Measurements from ENCODE around the gene AFF3. TPM values are rescaled to one million over a fixed set of nuclear protein-coding genes. Genes with fewer than 3 reads are reported as not detected.

AFF3 gene
- total RNA-seq, 4 donors from 2014 or later, result 9.0 to 20.2 (median 14.5) TPM

DNA sequence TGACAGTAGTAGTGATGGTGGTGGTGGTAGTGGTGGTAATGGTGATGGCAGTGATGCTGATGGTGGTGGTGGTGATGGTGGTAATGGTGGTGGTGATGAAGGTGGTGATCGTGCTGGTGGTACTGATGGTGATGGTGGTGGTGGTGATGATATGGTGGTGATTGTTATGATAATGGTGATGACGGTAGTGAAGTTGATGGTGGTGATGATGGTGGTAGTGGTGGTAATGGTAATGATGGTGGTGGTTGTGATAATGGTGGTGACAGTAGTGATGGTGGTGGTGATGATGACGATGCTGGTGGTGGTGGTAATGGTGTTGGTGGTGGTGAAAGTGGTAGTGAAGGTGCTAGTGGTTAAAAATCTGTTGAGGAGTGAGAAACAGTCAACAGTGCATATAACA lies 125.6 kb downstream of the AFF3 start:
- in situ Hi-C loops (cut with MboI; ENCODE audit: low pct_ligation_motif_present in 1 of 4, low pct_unique_long_range_greater_than_20kb in 1 of 4, low sequenced_read_pairs in 3 of 4), result no loop called here
- WGBS, 2 donors (ENCODE audit: low coverage in 1 of 2), result 95 to 100% methylated on average over 3 of the region's 3 CpGs
- Histone ChIP-seq H3K4me3 (no peak overlapping the region), H3K36me3 (no peaks in the 10 kb centered on the region), H3K9me3 (no peaks in the 10 kb centered on the region), H3K27ac (no peak overlapping the region), H3K27me3 (no peaks in the 10 kb centered on the region), H3K4me1 (peaks cover 0 to 6% (median under 1%) of the 10 kb centered on the region in 4 donors)
- intact Hi-C loops (cut with DNase I; ENCODE audit: low total_unique reads), result no loop called here
- TF ChIP-seq, protein P1, sequence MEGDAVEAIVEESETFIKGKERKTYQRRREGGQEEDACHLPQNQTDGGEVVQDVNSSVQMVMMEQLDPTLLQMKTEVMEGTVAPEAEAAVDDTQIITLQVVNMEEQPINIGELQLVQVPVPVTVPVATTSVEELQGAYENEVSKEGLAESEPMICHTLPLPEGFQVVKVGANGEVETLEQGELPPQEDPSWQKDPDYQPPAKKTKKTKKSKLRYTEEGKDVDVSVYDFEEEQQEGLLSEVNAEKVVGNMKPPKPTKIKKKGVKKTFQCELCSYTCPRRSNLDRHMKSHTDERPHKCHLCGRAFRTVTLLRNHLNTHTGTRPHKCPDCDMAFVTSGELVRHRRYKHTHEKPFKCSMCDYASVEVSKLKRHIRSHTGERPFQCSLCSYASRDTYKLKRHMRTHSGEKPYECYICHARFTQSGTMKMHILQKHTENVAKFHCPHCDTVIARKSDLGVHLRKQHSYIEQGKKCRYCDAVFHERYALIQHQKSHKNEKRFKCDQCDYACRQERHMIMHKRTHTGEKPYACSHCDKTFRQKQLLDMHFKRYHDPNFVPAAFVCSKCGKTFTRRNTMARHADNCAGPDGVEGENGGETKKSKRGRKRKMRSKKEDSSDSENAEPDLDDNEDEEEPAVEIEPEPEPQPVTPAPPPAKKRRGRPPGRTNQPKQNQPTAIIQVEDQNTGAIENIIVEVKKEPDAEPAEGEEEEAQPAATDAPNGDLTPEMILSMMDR (IDR thresholded peaks at IDR 0.05), result no peak
- TF ChIP-seq POLR2A (IDR thresholded peaks at IDR 0.05), result no peak
- no peak for TF ChIP-seq EP300 (IDR thresholded peaks at IDR 0.05; ENCODE audit: low read depth)
- TF ChIP-seq POLR2AphosphoS5 (IDR thresholded peaks at IDR 0.05), result no peak
- no peak for DNase-seq

- WGBS, 2 donors (ENCODE audit: low coverage in 1 of 2), result 96 to 98% methylated on average over 3 of the region's 3 CpGs
- in situ Hi-C loops (cut with MboI; ENCODE audit: low pct_ligation_motif_present in 1 of 4, low pct_unique_long_range_greater_than_20kb in 1 of 4, low sequenced_read_pairs in 3 of 4), result no loop called here
- TF ChIP-seq, protein P1 (IDR thresholded peaks at IDR 0.05), result no peak
- TF ChIP-seq EP300 (IDR thresholded peaks at IDR 0.05; ENCODE audit: low read depth) (no peak), POLR2AphosphoS5 (IDR thresholded peaks at IDR 0.05) (no peak), POLR2A (IDR thresholded peaks at IDR 0.05) (no peak)
- intact Hi-C loops (cut with DNase I; ENCODE audit: low total_unique reads), result no loop called here
- Histone ChIP-seq H3K27me3 (no peaks in the 10 kb centered on the region), H3K4me3 (no peak overlapping the region), H3K27ac (no peak overlapping the region), H3K36me3 (no peaks in the 10 kb centered on the region), H3K4me1 (peaks cover 0 to 6% (median 5%) of the 10 kb centered on the region in 4 donors), H3K9me3 (no peaks in the 10 kb centered on the region)
- no peak for DNase-seq
Measured at GRCh38 chr2:100015849-100016248, 126.5 kb downstream of the AFF3 start.

DNA sequence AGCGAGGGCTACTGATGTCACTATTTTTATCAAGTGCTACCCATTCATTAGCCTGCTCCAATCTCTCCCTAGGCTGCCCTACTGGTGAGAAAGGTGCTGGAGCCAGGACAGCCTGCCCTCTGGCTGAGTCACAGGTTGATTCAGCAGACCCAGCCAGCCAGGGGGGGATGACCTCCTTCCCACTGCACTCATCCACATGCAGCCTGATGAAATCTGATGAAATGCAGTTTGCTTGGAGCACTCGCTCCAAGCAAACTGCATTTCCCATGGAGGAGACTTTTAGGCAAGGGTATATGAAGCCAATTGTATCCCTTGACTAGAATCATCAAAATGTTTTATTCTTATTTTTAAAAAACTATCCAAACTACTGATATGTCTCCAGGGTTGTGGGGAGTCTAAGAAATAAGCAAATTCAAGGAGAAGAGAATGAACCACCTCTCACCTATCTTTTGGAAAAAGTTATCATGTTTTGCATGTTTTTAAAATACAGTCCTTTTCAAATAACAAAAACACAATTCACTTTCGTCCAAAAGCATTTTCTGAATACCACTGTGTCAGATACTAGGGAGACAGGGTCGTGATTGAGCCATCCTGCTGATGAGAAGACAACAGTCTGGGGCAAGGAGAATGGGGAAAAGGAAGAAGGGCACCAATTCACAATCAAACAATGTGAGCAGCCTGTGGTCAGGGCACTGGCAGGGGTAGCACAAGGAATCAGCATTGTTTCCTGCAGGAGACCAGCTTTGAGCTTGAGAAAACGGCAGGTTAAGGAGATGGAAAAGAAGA lies 128.3 kb downstream of the AFF3 start:
- in situ Hi-C loops (cut with MboI; ENCODE audit: low pct_ligation_motif_present in 1 of 4, low pct_unique_long_range_greater_than_20kb in 1 of 4, low sequenced_read_pairs in 3 of 4), result no loop called here
- Histone ChIP-seq H3K27me3 (no peaks in the 10 kb centered on the region), H3K9me3 (no peaks in the 10 kb centered on the region), H3K4me3 (no peak overlapping the region), H3K4me1 (peaks cover 6 to 19% (median 10%) of the 10 kb centered on the region in 4 donors), H3K27ac (no peak overlapping the region), H3K36me3 (no peaks in the 10 kb centered on the region)
- intact Hi-C loops (cut with DNase I; ENCODE audit: low total_unique reads), result no loop called here
- WGBS, 2 donors (ENCODE audit: low coverage in 1 of 2), result 78 to 80% methylated on average over 4 to 5 of the region's 5 CpGs
- TF ChIP-seq, protein P1 (IDR thresholded peaks at IDR 0.05), result no peak
- TF ChIP-seq POLR2AphosphoS5 (IDR thresholded peaks at IDR 0.05) (no peak), EP300 (IDR thresholded peaks at IDR 0.05; ENCODE audit: low read depth) (no peak), POLR2A (IDR thresholded peaks at IDR 0.05) (no peak)
- DNase-seq, result no peak

GRCh38 chr2:100012561-100012960 lies 129.8 kb downstream of the AFF3 start:
- Histone ChIP-seq H3K4me3 (no peak overlapping the region), H3K27ac (no peak overlapping the region), H3K9me3 (no peaks in the 10 kb centered on the region), H3K27me3 (no peaks in the 10 kb centered on the region), H3K4me1 (peaks cover 0 to 22% (median 13%) of the 10 kb centered on the region in 4 donors), H3K36me3 (no peaks in the 10 kb centered on the region)
- 91 to 96% methylated on average over 4 to 5 of the region's 5 CpGs for WGBS, 2 donors (ENCODE audit: low coverage in 1 of 2)
- TF ChIP-seq POLR2AphosphoS5 (IDR thresholded peaks at IDR 0.05) (no peak), EP300 (IDR thresholded peaks at IDR 0.05; ENCODE audit: low read depth) (no peak), POLR2A (IDR thresholded peaks at IDR 0.05) (no peak)
- TF ChIP-seq, protein P1 (IDR thresholded peaks at IDR 0.05), result no peak
- DNase-seq, result no peak
- intact Hi-C loops (cut with DNase I; ENCODE audit: low total_unique reads), result no loop called here
- in situ Hi-C loops (cut with MboI; ENCODE audit: low pct_ligation_motif_present in 1 of 4, low pct_unique_long_range_greater_than_20kb in 1 of 4, low sequenced_read_pairs in 3 of 4), result no loop called here
